Karpas-422 (cell line): ENCODE data around the gene DPH6. TPM values are rescaled to one million over a fixed set of nuclear protein-coding genes. Genes with fewer than 3 reads are reported as not detected.
"Not testable (repeated sequence)": the region's sequence is repeated elsewhere in the genome, so short reads cannot be mapped to it uniquely, and the experiment has no call there.

Source experiments
- DNase-seq: peaks from one replicate; pipeline ENCODE4 v3.0.0-alpha.2; 2015
- H2AFZ ChIP-seq: fragments of 200-600 bp; sonication (generic); 2 replicates; pipeline ENCODE4 v1.6.1; 2014; ENCODE audit warnings: antibody characterized with exemption, low read length, mixed read lengths
- H3K27ac ChIP-seq: fragments of 200-600 bp; sonication (generic); 2 replicates; pipeline ENCODE4 v1.5.1; 2014; ENCODE audit warnings: mild to moderate bottlenecking, low read length, moderate library complexity
- H3K27me3 ChIP-seq: fragments of 200-600 bp; sonication (generic); 2 replicates; pipeline ENCODE4 v1.6.1; 2014; ENCODE audit warnings: low read length, mixed read lengths
- H3K36me3 ChIP-seq: fragments of 200-600 bp; sonication (generic); 2 replicates; pipeline ENCODE4 v1.6.1; 2014; ENCODE audit warnings: low read length, mixed read lengths; ENCODE audit not compliant: insufficient read depth
- H3K4me1 ChIP-seq: fragments of 200-600 bp; sonication (generic); 2 replicates; pipeline ENCODE4 v1.6.1; 2014; ENCODE audit warnings: mild to moderate bottlenecking, low read length, mixed read lengths
- H3K4me2 ChIP-seq: fragments of 200-600 bp; sonication (generic); 2 replicates; pipeline ENCODE4 v1.6.1; 2014; ENCODE audit warnings: low read length, low read depth, mild to moderate bottlenecking; ENCODE audit not compliant: poor library complexity, severe bottlenecking
- H3K4me3 ChIP-seq: fragments of 200-600 bp; sonication (generic); 2 replicates; pipeline ENCODE4 v1.5.1; 2014; ENCODE audit warnings: mild to moderate bottlenecking, antibody characterized with exemption, low read length, mixed read lengths
- H3K79me2 ChIP-seq: fragments of 200-600 bp; sonication (generic); 2 replicates; pipeline ENCODE4 v1.6.1; 2014; ENCODE audit warnings: mild to moderate bottlenecking, low read length, mixed read lengths
- H3K9ac ChIP-seq: fragments of 200-600 bp; sonication (generic); 2 replicates; pipeline ENCODE4 v1.6.0; 2014; ENCODE audit warnings: low read length
- H3K9me2 ChIP-seq: fragments of 200-600 bp; sonication (generic), shearing (Covaris generic); replicated peaks from 2 replicates; pipeline ENCODE4 v1.6.0; 2014; ENCODE audit warnings: mild to moderate bottlenecking, low read length, moderate library complexity; ENCODE audit not compliant: insufficient read depth
- H3K9me3 ChIP-seq: fragments of 300-700, 200-600 bp; sonication (generic); 2 replicates; pipeline ENCODE4 v1.6.1; 2014; ENCODE audit warnings: low read length, mixed read lengths
- H4K20me1 ChIP-seq: fragments of 200-600 bp; sonication (generic); 2 replicates; pipeline ENCODE4 v1.6.1; 2014; ENCODE audit warnings: mild to moderate bottlenecking, antibody characterized with exemption, low read length, low read depth; ENCODE audit not compliant: insufficient read depth
- total RNA-seq: library from RNA; depleted of rRNA; stranded (reverse); fragments of >200 nt; shearing (Covaris generic); gene quantifications from 2 replicates; pipeline ENCODE4 v1.2.3, GENCODE V29; 2014; ENCODE audit warnings: low replicate concordance

The DPH6 gene
- total RNA-seq, 1 experiment from 2014 or later = 15.4 TPM

DNA sequence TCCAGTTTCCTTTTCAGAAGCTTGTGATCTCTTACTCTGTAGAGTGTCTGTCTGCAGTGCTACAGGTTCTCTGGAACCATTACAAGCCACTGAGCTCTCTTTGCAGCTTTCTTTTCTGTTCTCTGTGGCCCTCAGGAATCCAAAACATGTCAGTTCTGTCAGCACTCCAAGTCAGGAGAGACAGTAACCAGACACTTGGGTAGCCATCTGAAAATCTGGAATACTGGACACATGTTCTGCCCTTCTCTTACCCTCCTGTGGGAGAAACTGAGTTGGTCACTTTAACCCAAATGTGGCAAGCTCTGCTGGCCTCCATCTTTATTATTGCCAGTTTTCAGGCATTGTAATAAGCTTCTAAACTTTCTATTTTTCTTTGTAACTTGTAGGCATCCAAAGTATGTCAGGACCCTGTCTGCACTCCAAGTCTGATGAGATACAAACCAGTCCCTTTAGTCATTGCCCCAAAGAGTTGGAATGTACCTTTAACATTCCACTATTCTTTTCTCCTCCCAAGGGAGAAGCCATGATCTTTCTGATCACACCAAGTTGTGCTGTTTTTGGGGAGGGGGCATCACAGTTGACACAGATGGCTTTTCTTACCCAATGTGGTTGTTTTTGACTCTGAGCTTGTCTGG lies 183.7 kb downstream of the DPH6 start:
- Histone ChIP-seq H3K9me3 (peaks cover 4% of the 10 kb centered on the region; the same call in 1 of the 2 replicates), H2AFZ (no peak overlapping the region), H4K20me1 (no peaks in the 10 kb centered on the region), H3K36me3 (no peaks in the 10 kb centered on the region; the same call in 1 of the 2 replicates), H3K4me1 (no peaks in the 10 kb centered on the region), H3K9me2 (0 out of 2 replicates have a peak, but pooled peaks cover 2% of the 10 kb centered on the region), H3K27me3 (no peaks in the 10 kb centered on the region), H3K4me3 (no peak overlapping the region), H3K79me2 (no peaks in the 10 kb centered on the region), H3K4me2 (no peak overlapping the region), H3K27ac (no peak overlapping the region), H3K9ac (no peak overlapping the region)
- no peak for DNase-seq

DNA sequence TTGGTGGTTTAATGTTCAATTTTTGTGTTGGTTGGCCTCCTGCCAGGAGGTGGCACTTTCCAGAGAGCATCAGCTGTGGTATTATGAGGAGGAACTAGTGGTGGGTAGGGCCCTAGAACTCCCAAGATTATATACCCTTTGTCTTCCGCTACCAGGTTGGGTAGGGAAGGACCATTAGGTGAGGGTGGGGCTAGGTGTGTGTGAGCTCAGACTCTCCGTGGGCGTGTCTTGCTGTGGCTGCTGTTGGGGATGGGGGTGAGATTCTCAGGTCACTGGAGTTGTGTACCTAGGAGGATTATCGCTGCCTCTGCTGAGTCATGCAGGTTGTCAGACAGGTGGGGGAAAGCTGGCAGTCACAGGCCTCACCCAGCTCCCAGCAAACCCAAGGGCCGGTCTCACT lies 187.1 kb downstream of the DPH6 start:
- H3K36me3 ChIP-seq = no peaks in the 10 kb centered on the region; the same call in 1 of the 2 replicates
- no peak overlapping the region for H2AFZ ChIP-seq
- H3K27ac ChIP-seq = no peak overlapping the region
- no peaks in the 10 kb centered on the region for H3K9me2 ChIP-seq
- no peaks in the 10 kb centered on the region for H3K4me1 ChIP-seq
- DNase-seq = no peak
- H3K4me2 ChIP-seq = no peak overlapping the region
- no peak overlapping the region for H3K4me3 ChIP-seq
- H3K79me2 ChIP-seq = no peaks in the 10 kb centered on the region
- H3K9ac ChIP-seq = no peak overlapping the region
- no peaks in the 10 kb centered on the region for H4K20me1 ChIP-seq
- no peaks in the 10 kb centered on the region for H3K27me3 ChIP-seq
- H3K9me3 ChIP-seq = peaks cover 4% of the 10 kb centered on the region; the same call in 1 of the 2 replicates

DNA sequence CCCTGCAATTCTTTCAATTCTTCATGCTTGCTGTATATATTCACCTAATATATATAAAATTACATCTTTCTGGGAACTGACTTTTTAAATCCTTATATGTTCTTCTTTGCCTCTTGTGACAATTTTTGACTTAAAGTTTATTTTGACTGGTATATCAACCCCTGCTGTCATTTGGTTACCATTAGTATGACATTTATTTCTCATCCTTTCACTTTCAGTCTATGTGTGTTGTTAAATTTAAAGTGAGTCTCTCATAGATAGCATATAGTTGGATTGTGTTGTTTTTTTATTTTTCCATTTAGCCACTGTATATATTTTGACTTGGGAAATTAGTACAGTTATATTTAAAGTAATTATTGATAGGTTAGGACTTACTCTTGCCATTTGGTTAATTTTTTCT lies 194.9 kb downstream of the DPH6 start:
- Histone ChIP-seq H3K27ac (no peak overlapping the region), H3K9me3 (no peaks in the 10 kb centered on the region), H3K79me2 (no peaks in the 10 kb centered on the region), H3K9me2 (no peaks in the 10 kb centered on the region), H2AFZ (no peak overlapping the region), H4K20me1 (no peaks in the 10 kb centered on the region), H3K9ac (no peak overlapping the region), H3K27me3 (no peaks in the 10 kb centered on the region), H3K36me3 (no peaks in the 10 kb centered on the region), H3K4me3 (no peak overlapping the region), H3K4me1 (no peaks in the 10 kb centered on the region), H3K4me2 (no peak overlapping the region)
- DNase-seq = no peak

DNA sequence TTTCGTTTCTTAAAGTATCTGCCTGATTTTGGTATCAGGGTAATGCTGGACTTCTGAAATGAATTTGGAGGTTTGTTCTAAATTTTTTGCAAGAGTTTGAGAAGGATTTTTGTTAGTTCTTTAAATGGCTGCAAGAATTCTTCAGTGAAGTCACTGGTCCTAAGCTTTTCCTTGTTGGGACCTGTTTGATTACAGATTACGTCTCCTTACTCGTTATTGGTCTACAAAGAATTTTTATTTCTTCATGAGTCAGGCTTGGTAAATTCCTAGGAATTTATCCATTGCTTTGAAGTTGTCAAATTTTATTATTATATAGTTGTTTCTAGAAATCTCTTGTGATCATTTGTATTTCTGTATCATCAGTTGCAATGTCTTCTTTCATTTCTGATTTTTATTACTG lies 196.0 kb downstream of the DPH6 start:
- no peaks in the 10 kb centered on the region for H4K20me1 ChIP-seq
- DNase-seq = no peak
- no peak overlapping the region for H3K9ac ChIP-seq
- H3K4me1 ChIP-seq = no peaks in the 10 kb centered on the region
- no peak overlapping the region for H3K27ac ChIP-seq
- no peaks in the 10 kb centered on the region for H3K36me3 ChIP-seq
- no peaks in the 10 kb centered on the region for H3K27me3 ChIP-seq
- H3K4me2 ChIP-seq = no peak overlapping the region
- H3K79me2 ChIP-seq = no peaks in the 10 kb centered on the region
- H3K4me3 ChIP-seq = no peak overlapping the region
- H2AFZ ChIP-seq = no peak overlapping the region
- H3K9me2 ChIP-seq = no peaks in the 10 kb centered on the region
- H3K9me3 ChIP-seq = no peaks in the 10 kb centered on the region

DNA sequence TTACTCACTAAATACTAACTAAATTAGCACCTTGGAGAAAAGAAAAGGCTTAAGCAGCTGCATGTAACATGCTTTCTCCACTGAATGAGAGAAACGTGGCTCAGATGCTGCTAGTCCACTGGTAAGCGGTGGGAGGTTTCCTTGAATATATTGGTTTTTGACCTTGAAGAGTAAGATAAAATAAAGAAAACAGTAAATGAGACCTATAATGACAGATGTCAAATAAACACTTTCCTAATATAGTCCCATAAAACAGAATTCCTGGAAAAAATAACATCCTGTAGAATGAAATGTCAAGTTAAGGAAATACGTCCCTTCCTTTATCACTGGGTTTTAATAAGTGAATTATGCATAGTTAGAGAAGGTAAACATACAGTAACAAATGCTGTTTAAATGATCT lies 215.0 kb downstream of the DPH6 start:
- H3K79me2 ChIP-seq = no peaks in the 10 kb centered on the region

DNA sequence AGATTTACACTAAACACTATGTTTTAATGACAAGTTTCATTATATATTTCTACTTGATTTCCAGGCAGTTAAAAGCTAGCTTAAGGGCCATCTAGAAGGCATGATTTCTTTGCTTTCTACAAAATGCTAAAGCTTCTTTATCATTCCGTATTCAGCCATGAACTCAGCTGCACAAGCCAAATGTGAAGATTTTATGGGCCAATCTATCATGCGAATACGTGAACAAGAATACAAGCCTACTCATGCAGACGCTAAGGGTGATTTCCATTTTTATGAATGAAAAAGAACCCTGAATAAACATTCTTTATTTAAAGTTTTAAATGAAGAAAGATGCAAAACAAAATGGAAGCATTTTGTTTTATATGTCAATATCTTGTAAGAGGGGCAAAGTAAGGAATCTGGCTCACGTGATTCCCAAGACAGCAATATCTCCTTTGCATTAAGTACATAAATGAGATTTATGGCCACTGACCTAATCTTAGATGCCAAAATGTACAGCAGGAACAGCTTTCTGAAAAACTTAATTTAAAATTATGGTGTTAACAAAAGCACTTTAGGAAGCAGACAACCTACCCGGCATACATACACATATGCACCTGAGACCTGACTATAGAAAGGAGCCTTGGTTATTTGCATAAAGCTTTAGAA lies 215.8 kb downstream of the DPH6 start:
- no peak overlapping the region for H3K4me3 ChIP-seq
- H3K4me2 ChIP-seq = no peak overlapping the region
- no peak overlapping the region for H3K27ac ChIP-seq
- H2AFZ ChIP-seq = no peak overlapping the region
- H3K9ac ChIP-seq = no peak overlapping the region
- H3K9me3 ChIP-seq = no peaks in the 10 kb centered on the region
- H3K79me2 ChIP-seq = no peaks in the 10 kb centered on the region
- H4K20me1 ChIP-seq = no peaks in the 10 kb centered on the region
- no peak for DNase-seq
- H3K9me2 ChIP-seq = no peaks in the 10 kb centered on the region
- no peaks in the 10 kb centered on the region for H3K27me3 ChIP-seq
- H3K4me1 ChIP-seq = no peaks in the 10 kb centered on the region
- no peaks in the 10 kb centered on the region for H3K36me3 ChIP-seq

More for the DNA sequence above, 215.0 kb downstream of the DPH6 start:
- no peaks in the 10 kb centered on the region for H3K36me3 ChIP-seq
- no peaks in the 10 kb centered on the region for H3K4me1 ChIP-seq
- no peak for DNase-seq
- H2AFZ ChIP-seq = no peak overlapping the region
- H3K9ac ChIP-seq = no peak overlapping the region
- H4K20me1 ChIP-seq = no peaks in the 10 kb centered on the region
- no peaks in the 10 kb centered on the region for H3K9me2 ChIP-seq
- no peaks in the 10 kb centered on the region for H3K9me3 ChIP-seq
- no peak overlapping the region for H3K27ac ChIP-seq
- no peaks in the 10 kb centered on the region for H3K27me3 ChIP-seq
- no peak overlapping the region for H3K4me2 ChIP-seq
- H3K4me3 ChIP-seq = no peak overlapping the region

DNA sequence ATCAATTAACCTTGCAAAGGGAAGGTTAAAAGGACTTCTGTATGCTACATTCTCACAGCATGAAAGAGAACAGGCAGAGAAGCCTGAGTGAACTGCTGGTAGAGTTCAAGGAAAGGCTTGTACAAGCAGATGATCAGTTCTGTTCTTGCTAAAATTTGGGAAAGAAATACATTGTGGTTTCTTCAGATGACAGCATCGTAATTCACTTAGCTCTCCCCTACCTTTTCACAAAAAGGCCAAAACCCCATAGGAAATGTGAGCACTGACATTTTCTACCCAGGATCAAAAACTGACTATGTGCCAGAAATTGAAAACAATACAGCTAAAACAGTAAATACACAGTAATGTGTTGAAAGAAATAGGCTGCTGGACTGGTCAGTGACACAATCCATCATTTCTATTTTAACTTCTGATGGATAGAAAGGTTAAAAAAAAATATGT lies 216.4 kb downstream of the DPH6 start:
- H4K20me1 ChIP-seq = no peaks in the 10 kb centered on the region
- no peaks in the 10 kb centered on the region for H3K27me3 ChIP-seq
- H3K36me3 ChIP-seq = no peaks in the 10 kb centered on the region
- H3K4me1 ChIP-seq = no peaks in the 10 kb centered on the region
- H3K27ac ChIP-seq = no peak overlapping the region
- no peak overlapping the region for H2AFZ ChIP-seq
- no peak overlapping the region for H3K9ac ChIP-seq
- H3K9me2 ChIP-seq = no peaks in the 10 kb centered on the region
- H3K4me2 ChIP-seq = no peak overlapping the region
- no peak for DNase-seq
- H3K9me3 ChIP-seq = no peaks in the 10 kb centered on the region
- H3K4me3 ChIP-seq = no peak overlapping the region
- no peaks in the 10 kb centered on the region for H3K79me2 ChIP-seq

DNA sequence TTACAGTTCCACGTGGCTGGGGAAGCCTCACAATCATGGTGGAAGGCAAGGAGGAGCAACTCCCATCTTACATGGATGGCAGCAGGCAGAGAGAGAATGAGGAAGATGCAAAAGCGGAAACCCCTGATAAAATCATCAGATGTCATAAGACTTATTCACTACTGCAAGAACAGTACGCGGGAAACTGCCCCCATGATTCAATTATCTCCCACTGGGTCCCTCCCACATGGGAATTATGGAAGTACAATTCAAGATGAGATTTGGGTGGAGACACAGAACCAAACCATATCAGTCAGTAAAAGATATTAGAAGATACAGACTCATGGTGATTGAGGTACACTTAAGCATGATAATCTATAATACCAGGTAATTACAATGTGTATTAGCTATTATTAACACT lies 217.1 kb downstream of the DPH6 start:
- H3K4me2 ChIP-seq, H2AFZ ChIP-seq, H3K36me3 ChIP-seq, DNase-seq, H3K4me3 ChIP-seq, H3K9me2 ChIP-seq, H3K4me1 ChIP-seq, H3K27ac ChIP-seq, H3K9me3 ChIP-seq, H3K79me2 ChIP-seq, H3K9ac ChIP-seq, H4K20me1 ChIP-seq, H3K27me3 ChIP-seq: not testable (repeated sequence)
